HK-2 (cell line): ENCODE results near the gene SALL4.
A peak's percentile ranks its signal among the peaks of the same experiment; 100 is the strongest.
"Not testable (repeated sequence)": the region's sequence is repeated elsewhere in the genome, so short reads cannot be mapped to it uniquely, and the experiment has no call there.

Experiments used
- DNase-seq: peaks from one replicate; pipeline ENCODE4 v3.0.0-alpha.2; 2018; ENCODE audit not compliant: unreplicated experiment

Gene SALL4

DNA sequence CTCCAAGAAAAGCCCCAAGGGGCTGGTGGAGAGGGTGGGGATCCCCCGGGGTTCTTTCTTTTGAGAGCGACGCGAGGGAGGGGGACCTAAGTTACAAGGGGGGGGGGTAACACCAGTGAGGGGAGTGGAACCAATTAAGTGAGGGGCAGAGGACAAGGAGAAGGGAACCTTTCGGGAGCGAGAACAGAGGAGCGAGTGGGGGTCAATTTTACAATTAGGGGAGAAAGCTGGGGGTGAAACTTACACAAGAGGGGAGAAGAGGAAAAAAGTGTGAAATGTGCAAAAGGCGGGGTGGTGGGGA, 548 bp downstream of the SALL4 start:
- DNase-seq = no peak

DNA sequence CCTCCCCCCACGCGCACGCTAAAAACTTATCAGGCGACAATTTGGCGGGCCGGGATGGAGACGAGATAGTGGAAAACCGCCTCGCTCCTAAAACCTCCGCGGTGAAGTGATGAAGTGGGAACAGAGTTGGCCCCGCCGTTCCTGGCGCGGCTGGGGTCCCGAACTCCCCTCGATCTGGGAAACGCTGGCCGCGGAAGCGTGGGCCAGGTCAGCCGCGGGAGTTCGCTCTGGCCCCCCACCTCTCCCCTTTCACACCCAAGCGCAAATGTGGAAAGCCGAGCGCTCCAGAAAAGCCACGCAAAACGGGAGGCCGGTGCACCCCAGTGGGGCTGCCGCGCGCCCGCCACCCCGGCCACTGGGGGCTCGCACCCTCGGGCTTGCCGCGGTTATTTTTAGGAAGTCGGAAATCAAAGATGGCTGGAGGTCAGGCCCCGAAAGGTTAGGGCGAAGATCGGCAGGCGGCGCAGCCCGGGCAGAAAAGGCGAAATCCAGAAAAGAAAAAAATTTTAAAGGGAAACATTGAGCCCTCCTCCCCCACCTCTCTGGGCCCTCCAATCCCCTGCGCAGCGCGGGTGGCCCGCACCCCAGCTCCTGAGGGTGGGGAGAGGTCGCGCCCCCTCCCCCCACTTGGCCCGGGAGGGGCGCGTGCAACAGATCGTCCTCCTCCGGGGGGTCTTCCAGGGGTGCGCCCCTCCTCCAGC, 1.0 kb downstream of the SALL4 start:
- no peak for DNase-seq

DNA sequence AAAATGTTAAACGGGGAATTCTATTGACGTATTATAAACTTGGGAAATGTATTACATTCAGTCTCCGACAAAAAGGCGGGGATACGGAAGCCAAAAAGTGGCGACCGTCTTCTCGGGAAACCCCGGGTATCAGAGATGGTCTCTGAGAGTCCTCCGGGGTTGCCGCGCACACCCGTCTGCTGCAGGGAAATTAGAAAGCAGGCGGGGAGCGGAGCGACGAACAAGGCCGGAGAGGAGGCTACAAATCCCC, 1.5 kb downstream of the SALL4 start:
- DNase-seq = peak; percentile 28

GRCh38 chr20:51800060-51800871, 2.1 kb downstream of the SALL4 start:
- DNase-seq = peak; percentile 81

- DNase-seq = no peak
Observed at GRCh38 chr20:51799401-51799860, 2.9 kb downstream of the SALL4 start.

DNA sequence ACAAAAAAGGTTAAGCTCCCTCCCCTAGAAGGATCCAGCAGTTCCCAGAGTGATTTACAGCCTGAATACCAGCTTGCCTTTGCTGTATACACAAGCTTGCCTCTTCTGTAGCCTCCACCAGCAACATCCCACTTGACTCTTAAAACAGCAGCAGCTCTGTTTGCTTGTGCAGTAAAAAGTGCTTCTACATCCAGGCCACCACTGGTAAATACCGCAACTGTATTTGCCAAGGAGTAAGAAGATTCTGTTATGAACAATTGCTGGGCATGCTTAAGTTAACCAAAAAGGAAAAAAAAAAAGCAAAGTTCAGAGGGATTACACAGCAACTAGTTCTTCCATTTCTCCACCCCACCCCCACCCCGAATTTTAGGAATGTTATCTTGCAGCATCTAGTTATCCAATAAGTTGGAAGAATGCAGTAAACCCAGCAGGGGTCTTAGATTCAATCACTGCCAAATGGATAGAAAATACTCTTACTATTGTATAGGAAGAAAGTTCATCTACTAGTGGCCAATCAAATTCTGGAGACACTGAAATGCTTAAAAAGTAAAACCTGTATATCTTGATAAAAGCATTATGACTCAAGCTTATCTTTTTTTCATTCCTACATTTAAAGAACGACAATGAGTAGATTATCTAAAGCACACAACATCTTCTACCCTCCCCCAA, 4.8 kb downstream of the SALL4 start:
- no peak for DNase-seq

GRCh38 chr20:51796340-51796739, 6.0 kb downstream of the SALL4 start:
- no peak for DNase-seq

GRCh38 chr20:51792960-51793359, 9.4 kb downstream of the SALL4 start:
- no peak for DNase-seq

DNA sequence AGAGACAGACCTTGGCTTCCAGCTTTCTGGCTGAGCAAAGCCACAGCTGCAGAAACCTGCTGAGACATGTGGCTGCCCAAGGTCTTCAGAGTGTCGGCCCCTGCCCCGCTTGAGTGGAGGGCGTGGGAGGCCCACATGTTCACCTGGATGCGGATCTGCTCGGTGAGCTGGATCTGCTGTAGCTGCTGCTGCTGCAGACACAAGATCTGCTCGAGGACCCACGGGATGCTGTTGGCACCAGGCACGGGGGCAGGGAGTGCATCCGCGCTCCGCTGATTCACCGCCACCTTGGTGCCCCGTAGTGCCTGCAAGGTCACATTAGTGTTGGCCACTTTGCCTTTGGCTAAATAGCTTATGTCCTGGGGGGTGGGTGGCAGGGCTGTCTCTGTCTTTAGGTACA, 10.7 kb downstream of the SALL4 start:
- DNase-seq = no peak

DNA sequence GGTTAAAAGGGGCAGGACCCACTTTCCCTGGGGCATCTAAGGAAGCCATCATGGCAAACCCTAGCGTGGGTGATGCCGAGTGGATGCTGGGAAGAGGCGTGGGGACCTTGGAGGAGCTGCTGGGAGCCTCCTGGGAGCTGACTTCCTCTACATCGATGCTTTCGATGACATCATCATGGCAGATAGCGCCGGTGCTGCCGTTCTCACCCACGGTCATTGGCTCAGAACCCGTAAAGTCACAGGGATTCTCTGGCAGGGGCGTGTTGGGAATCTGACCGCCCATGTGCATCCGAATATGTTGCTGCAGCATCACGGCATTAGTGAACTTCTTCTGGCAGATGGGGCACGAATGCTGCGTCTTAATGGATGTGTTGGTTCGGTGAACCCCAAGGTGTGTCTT, 12.1 kb downstream of the SALL4 start:
- no peak for DNase-seq

DNA sequence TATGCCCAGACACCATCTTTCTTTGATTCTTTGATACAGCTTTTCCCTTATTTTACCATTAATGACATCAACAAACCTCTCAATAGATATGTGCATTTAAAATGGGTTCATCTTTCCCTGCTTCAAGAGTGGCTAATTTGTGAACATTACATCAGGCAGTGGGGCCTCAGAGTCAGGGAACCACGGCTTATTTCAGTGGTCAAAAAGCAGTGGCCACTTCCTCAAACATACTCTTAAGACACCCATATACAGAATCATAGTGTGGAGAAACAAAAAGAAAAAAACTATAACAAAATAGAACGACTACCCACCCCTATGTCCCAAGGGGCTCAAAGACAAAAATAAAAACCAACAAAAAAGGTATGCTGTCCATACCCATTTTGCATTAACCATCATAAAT, 12.9 kb downstream of the SALL4 start:
- DNase-seq = no peak

DNA sequence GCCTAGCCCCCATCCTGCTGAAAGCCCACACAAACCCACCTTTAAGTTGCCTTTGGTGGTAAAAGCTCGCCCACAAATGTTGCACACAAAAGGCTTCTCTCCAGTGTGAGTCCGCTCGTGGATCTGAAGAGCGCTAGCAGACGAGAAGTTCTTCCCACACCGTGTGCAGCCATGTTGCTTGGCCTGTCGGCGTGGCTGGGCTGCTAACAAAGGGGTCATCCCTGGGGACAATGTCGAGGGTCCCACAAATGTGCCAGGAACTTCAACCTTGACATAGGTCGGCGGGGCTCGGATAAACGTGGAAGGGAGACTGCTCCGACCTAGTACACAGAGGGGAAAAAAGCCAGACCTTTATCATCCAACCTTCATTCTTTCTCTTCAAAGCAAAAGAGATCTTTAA, 13.5 kb downstream of the SALL4 start:
- DNase-seq = no peak

DNA sequence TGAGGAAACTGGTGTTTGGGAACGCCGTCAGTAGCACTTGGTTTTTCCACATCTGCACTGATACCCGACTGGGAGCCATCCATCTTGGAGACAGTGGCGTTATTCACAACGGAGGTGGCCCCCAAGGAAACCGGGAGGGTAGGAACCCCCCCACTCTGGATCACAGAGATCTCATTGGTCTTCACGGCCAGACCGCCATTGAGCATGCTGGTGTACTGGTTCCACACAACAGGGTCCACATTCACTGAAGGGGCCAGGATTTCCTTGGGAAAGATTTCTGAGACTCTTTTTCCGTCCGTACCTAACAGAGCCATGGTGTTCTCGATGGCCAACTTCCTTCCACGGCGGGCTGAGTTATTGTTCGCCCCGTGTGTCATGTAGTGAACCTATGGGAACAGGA, 18.0 kb downstream of the SALL4 start:
- DNase-seq = no peak

DNA sequence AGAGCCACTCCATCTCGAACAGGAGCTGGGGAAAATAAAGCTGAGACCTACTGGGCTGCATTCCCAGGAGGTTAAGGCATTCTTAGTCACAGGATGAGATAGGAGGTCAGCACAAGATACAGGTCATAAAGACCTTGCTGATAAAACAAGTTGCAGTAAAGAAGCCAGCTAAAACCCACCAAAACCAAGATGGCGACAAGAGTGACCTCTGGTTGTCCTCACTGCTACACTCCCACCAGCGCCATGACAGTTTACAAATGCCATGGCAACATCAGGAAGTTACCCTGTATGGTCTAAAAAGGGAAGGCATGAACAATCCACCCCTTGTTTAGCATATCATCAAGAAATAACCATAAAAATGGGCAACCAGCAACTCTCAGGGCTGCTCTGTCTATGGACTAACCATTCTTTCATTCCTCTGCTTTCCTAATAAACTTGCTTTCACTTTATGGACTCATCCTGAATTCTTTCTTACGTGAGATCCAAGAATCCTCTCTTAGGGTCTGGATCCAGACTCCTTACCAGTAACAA, 24.0 kb downstream of the SALL4 start:
- DNase-seq = not testable (repeated sequence)

DNA sequence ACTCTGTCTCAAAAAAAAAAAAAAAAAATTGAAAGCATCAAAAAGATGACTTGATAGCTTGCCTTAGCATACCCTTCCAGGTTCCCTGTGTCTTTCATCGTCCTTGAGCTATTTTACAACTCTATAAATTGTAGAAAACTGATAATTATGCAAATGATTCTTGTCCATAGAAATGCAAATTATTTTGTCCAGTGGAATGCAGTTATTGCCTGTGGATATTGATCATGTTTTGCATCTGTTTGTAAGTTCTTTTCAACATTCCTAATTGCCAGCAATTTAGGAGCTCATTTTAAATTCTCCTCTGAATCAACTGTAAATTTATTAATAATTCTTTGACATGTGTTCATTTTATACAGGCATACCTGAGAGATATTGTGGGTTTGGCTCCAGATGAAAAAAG, 27.1 kb downstream of the SALL4 start:
- DNase-seq = no peak

DNA sequence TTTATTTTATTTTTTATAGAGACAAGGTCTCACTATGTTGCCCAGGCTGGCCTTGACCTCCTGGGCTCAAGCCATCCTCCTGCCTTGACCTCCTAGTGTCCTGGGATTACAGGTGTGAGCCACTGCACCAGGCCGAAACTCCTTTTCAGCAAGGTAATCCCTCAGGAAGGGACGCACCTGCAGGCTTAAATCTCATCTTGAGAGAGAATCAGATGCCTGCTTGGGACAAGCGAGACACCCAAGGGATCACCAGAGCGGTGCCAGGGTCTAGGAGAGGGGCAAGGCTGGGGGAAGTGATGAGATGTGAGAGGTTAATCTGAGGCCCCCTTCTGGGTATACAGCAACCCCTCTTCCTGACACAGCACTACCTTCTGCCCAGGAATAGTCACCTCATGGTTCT, 30.1 kb downstream of the SALL4 start:
- no peak for DNase-seq

DNA sequence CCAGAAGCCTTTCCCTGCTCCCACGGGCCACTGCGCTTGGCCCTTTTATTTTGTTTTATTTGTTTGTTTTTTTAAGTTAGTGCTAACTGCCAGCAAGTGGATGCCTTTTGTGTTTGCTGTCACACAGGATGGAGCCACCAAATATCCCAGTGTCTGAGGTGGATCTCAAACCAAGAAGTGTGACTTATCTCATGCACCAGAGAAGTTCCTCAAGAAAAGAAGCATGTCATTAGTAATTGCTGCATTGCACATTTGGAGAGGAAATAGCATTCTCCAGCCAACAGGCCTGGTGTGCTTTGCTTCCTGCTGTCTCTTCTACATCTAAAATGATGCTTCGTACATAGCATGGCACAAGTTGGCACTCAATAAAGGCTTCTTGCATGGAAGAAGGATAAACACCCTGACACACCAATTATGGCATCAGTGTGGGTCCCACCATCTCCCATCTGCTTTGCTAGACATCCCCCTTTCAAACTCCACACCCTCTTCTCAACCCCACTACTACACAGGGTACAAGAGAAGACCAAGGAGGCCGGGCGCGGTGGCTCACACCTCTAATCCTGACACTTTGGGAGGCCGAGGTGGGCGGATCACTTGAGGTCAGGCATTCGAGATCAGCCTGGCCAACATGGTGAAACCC, 32.2 kb downstream of the SALL4 start:
- DNase-seq = no peak

GRCh38 chr20:51768759-51769517, 33.4 kb downstream of the SALL4 start:
- no peak for DNase-seq

DNA sequence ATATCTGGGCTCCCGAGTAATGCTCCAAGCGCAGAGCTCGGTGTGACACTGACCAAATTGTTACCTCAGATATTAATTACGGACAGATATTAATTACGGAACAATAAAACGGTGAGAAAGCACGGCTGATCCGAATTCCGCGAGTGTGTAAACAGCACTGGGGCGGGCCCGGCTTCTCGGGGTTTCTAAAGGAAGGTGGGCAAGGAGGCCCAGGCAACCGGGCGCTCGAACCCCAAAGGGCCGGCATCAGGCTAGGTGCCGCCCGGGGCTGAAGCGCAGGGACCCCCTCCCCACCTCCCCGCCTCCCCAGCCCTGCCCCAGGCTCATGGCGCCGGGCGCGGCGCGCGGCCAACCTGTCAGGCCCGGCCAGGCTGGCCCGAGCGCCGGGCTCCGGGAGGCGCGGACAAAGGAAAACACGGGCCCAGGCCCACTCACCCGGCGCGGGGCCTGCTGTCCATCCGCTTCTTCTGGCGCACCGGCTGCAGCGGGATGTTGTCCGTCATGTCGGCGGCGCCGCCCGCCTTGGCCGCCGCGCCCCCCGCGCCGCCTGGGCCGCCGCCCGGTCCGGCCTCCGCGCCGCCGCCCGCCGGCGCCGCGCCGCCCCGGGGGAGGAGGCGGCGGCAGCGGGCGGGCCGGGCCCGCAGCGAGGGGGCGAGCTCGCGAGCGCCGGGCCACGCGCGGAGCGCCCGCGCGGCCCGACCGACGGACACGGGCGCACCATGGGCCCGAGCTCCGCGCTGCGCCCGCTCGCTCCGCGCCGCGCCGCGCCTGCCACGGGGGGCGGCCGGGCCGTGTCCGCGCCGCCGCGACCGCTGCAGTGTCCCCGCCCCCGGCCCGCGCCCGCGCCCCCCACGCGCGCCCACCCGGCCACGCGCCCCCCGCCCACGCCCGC, 34.2 kb downstream of the SALL4 start, which contains the start of gene ATP9A:
Gene ATP9A (minus strand): TSS at position 524 of the 892 bp plus-strand sequence. CDS start 21 bp downstream, at position 503.
- peak; percentile 23 for DNase-seq

DNA sequence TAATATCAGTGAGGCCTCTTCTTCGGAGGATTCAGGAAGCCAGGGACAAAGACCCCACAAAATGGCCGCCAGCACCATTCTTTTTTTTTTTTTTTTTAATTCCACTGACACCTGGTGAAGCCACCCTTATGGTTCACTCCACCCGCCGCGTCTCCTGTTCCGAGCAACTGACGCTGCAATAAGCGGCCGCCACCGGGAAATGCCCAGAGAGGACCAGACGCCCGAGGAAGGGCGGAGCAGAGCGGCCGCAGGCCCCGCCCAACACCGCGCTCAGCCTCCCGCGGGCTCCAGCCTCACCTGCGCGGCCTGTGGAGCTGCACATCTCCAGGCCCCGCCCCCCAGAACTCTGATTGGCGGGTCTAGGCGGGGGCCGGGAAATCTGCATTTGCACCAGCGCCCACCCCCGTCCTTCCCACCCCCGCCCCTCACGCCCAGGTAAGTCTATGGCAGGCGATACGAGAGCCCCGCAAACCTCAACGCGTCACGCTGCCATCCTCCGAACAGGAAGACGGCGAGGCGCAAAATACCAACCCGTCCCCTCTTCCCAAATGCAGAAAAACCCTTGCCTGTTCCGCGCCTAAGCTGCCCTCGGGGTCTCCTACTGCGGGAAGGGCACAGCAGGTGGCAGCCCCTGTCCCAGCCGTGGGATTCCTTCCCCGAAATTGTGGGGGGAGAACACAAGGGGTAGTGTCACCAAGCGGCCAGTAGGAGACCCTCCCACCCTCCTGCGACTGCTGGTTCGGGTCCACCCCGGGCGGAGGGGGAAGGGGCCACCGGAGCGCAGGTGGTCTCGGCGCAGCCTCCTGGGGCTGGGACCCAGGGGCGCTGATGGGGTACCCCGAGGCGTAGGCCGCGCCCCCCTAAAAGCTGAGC, 35.1 kb downstream of the SALL4 start:
- peak; percentile 92 for DNase-seq
